Activated naive CD4-positive, alpha-beta T cell (primary cell): ENCODE data around the gene RXRA.

Experiments used
- DNase-seq, 4 experiments: peaks; one replicate each; lab custom pipeline; 2025; lab: John Stamatoyannopoulos, UW

RXRA gene

DNA sequence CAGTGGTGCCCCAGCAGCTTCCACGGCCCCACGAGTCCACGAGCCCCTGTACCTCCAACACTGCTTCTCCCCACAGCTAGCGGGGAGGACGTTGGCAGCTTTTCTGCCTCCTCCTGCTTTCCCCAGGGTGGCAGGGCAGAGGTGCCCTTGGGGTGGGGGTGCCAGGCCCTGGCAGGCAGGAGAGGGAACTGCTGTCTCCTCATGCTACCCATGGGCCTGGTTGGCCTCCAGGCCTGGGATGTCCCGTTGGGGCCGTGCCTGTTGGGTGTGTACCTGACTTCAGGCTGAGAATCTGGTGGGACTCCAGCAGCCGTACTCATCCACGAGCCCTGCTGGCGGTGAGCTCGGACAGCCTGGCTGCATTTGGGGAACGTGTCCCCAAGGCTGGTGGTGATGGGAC is 27.3 kb downstream of the RXRA start:
- no peak for DNase-seq

- no peak for DNase-seq
Measured at GRCh38 chr9:134355158-134355557, 28.9 kb downstream of the RXRA start.

GRCh38 chr9:134355561-134356279 is 29.5 kb downstream of the RXRA start:
- no peak for DNase-seq

DNA sequence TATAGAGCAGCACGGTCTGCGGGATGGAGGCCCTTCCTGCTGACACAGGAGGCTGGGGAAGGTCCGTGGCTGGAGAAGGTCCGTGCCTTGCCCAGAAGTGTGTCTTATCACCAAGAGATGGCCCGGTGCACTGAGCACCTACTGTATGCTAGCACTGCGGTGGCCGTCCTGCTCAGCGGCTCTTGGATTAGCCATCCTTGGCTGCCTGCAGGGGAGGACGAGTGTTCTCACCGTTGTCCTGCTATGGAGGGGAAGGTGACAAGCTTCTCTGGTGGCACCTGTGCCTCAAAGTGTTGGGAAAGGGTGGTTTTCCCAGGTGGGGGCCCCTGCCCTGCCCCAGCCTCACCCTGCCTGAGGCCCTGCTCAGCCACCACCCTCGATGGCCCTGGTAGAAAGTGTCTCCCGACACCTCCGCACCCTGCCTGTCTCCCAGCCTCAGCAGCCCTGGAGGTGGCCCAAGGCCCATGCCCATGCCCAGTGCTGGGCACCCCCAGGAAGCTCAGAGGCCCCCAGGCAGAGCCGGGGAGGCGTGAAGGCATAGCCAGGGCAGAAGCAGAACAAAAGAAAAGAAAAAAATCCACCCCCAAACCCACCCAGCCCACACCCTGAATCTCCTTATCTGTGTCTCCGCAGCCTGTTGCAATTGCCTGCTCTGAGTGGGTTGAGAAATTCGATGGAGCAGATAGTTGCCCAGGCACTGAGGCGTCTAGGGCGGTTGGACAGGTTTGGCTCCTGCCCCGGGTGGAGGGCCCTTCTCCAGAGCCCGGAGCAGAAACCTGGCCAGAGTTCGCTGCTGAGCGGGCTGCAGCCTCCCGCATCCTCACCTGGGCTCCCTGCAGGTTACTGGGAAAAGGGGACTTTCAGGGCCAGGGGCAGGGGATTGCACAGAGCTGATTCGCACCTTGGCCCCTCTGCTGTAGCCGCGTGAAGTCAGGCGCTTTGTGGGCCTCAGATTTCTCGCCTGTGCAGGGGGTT is 30.5 kb downstream of the RXRA start:
- DNase-seq = no peak

DNA sequence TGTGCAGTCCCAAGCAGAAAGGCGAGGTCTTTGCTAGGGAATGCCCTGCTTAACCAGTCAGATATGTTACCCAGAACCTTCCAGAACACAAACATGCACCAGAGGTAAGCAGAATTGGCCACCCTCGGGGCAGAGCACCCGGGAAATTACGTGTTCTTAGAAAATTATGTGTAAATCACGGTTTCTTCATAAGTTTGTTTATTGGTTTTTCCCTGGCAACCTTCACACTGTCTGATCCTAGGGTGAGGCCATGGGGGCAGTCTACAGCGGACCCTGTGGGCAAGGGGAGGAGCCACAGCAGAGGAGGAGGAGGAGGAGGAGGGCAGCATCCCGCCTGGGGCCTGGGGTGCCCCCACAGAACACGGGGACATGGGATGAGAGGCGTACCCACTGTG is 31.4 kb downstream of the RXRA start:
- no peak for DNase-seq

GRCh38 chr9:134358026-134358661 is 31.9 kb downstream of the RXRA start:
- no peak for DNase-seq

DNA sequence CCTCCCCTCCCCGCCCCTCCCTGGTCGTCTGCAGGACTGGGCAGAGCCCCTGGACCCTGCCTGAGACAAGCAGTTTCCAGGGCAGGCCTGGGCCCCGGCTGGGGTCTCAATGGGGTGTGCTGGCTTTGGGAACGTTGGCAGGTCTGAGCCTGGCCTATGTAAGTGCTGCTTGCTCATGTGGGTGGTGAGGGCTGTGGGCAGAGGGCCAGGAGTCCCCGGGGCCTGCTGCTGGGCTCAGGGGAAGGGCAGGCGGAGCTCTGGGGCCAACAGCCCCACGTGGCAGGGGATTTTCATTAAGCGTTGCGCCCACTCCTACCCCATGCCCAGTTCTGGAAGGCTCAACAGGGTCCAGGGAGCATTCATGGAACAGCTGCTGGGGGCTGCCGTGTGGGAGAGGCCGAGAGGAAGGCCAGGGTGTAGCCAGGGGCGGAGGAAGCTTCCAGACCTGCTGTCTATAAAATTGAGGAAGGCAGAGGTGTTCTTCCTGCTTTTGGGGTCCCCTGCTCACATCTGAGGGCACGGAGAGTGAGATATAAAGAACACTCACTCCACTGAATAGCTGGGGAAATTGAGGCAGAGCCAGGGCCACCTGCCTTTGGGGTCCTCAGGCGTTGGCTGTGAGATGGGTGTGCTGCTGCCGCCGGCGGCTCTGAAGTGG is 32.5 kb downstream of the RXRA start:
- no peak for DNase-seq

GRCh38 chr9:134359493-134360179 is 33.4 kb downstream of the RXRA start:
- DNase-seq = no peak

GRCh38 chr9:134360180-134360759 is 34.0 kb downstream of the RXRA start:
- DNase-seq = no peak

DNA sequence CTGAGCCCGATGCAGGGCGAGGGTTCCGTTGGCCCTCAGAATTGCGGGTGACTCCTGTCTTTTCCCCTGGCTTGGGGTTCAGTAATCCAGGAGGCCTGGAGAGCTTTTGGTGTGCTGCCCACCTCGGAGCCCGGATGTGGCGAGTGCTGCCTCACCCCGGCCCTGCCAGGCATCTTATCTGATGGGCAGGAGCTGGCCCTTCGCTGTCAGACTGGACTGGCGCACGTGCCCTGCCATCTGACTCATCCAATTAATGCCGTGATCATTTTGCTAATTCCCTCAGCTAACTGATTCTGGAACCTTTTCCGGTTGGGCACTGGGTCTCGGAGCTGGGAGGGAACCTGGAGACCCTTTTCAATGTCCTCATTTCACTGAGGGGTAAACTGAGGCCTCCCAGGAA is 34.6 kb downstream of the RXRA start:
- DNase-seq = no peak

DNA sequence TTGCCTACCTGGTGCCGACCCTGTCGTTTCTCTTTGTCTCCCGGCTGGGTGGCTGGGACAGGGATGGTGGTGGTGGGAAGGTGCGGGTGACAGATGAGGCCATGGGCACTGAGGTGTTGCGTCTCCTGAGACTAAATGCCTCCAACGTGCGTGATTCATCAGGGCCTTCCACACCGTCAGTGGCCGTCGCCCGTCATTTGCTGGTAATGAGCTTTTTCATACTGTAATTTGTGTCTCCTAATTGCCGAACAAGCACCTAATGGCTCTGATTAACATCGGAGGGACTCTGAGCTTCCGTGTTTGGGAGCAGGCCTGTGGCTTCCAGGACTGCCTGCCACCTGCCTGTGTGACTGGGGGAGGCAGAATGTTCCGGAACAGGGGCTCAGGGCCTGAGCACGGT is 35.2 kb downstream of the RXRA start:
- no peak for DNase-seq

DNA sequence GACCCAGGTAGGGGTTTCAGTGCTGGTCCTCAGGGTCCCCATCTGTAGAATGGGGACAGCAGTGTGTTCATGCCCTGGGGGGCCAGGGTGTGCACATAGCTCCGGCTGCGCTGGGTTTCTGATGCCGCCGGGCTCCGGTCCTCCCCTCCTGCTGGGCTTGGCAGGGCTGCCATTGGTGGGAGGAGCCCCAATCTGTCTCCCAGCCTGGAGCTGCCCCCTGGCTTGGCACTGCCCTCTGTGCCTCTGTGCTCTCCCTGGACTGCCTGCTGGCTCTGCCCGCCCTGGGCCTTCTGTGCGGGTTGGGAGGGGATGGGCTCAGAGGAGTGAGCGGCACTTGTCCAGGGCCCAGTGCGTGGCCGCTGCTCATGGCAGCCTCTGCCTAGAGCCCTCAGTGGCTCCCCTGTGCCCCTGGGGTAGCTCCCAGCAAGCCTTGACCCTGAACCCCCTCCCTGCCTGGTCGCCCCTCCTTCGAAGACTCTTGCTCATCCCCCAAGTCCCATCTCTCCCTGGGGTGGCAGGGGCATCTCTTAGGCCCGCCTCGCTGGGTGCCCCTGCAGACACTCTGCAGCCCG is 35.7 kb downstream of the RXRA start:
- no peak for DNase-seq

DNA sequence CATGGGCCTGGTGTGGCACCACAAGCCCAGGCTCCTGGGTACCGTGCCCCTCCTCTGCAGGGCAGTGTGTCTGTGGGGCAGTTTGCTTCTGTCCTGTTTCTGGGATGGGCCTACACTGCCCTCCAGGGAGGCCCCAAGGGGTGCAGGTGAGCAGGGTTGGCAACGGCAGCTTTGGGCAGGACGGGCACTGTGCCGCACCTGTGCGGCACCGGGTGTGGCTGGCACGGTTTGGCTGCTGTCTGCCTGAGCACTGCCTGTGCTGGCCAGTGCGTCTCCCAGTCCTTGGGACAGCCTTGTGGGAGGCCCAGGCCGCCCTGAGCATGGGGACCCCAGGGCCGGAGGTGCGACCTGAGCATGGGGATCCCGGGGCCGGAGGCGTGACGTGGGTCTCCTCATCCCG is 37.2 kb downstream of the RXRA start:
- DNase-seq = no peak

GRCh38 chr9:134364391-134365114 is 38.3 kb downstream of the RXRA start:
- DNase-seq = no peak

GRCh38 chr9:134365115-134365596 is 38.9 kb downstream of the RXRA start:
- no peak for DNase-seq

DNA sequence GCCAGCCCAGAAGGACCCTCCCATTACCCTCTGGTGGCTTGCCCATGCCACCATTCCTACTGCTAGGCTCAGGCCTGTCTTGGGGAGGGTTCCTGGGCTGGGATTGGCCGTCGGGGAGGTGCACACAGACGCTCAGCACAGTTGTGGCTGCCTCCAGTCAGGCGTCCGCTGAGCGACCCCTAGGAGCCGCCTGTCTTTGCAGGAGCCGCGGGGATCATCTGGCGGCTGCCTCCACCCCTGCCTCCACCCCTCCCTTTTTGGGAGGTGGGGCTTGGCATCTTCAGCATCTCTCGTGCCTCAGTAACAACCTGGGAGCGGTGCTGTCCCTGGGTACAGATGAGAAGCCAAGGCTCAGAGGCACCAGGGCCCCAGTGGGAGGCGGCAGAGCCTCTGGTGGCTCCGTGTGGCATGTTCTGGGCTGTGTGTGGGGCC is 39.6 kb downstream of the RXRA start:
- no peak for DNase-seq

DNA sequence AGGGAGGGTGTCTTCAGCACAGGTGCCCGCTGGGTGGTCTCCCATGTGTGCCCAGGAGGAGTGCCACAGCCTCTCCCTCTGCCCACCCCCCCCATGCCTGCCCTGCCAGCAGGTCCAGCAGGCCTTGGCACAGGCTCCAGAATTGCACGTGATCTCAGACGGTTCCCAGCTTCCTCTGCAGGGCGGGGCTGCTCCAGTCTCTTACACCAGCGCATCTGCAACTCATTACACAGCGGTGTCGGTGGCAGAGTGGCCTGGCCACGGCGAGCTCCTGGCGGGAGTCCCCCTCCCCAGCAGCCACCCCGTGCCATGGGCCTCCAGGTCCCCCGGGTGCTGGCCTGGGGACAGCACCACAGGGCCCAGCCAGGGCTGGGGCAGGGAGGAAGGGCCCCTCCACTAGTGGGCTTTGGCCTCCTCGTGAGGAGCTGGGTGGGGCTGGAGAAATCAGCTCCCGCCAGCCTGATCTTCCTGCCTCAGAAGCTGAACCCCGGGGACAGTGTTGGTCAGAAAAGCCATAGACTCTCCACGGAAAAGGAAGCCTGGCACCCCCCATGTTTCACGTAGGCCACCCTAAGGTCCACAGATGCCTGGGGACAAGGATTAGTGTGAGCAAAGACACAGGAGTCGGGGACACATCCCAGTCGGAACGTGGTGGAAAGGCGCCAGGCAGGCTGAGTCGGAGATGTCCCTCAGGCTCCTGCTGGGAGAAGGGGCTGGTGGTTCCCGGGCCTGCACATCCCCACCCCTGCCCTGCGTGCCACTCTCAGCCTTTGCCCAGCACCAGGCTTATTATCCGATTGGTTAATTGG is 40.2 kb downstream of the RXRA start:
- no peak for DNase-seq

DNA sequence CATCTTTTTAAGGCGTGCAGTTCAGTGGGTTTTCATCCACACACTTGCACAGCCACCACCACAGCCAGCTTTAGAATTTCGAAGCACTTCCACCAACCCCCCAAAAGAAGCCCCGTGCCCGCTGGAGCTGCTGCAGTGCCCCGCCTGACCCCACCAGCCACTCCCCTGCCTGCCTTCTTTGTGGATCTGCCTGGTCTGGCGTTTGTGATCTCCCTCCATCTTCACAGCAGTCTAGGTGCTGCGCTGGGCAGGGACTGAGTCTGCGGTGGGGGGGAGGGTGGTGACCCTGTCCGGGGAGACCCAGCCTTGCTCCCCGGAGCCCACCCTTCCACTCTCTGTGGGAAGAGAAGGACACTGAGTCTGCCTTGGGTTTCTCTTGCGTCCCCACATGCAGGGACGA is 40.8 kb downstream of the RXRA start:
- DNase-seq = no peak
